ENCODE measurements around the gene SCARB2.

Gene SCARB2

GRCh38 chr4:76148142-76148865 lies 65.3 kb downstream of the SCARB2 start, which contains the start of gene NUP54:
Gene NUP54 (minus strand): TSS chr4:76148397. CDS start chr4:76148374, 23 bp downstream.
- peak; percentile 87 for DNase-seq (ENCODE audit: low read depth in 2 of 2)

GRCh38 chr4:76147454-76148141 lies 66.0 kb downstream of the SCARB2 start:
- peak; percentile 45 to 54 for DNase-seq (ENCODE audit: low read depth in 2 of 2)

GRCh38 chr4:76144546-76144945 lies 69.1 kb downstream of the SCARB2 start:
- no peak for DNase-seq (ENCODE audit: low read depth in 2 of 2)

GRCh38 chr4:76141241-76141640 lies 72.4 kb downstream of the SCARB2 start:
- DNase-seq (ENCODE audit: low read depth in 2 of 2): no peak

GRCh38 chr4:76127754-76128153 lies 85.9 kb downstream of the SCARB2 start:
- no peak for DNase-seq (ENCODE audit: low read depth in 2 of 2)

GRCh38 chr4:76125816-76126215 lies 87.8 kb downstream of the SCARB2 start:
- DNase-seq (ENCODE audit: low read depth in 2 of 2): no peak

- DNase-seq (ENCODE audit: low read depth in 2 of 2): no peak
These were observed 93.4 kb downstream of the SCARB2 start for GRCh38 chr4:76120199-76120598.

- no peak for DNase-seq (ENCODE audit: low read depth in 2 of 2)
These were observed 96.1 kb downstream of the SCARB2 start for GRCh38 chr4:76117536-76117935.

GRCh38 chr4:76116821-76117220 lies 96.8 kb downstream of the SCARB2 start:
- DNase-seq (ENCODE audit: low read depth in 2 of 2): no peak
